Fibroblast of pulmonary artery (primary cell): ENCODE measurements around the gene FMOD.

Experiments used
- DNase-seq: peaks from one replicate; pipeline ENCODE4 v3.0.0-alpha.2; 2010; ENCODE audit warnings: low read depth
- H3K4me3 ChIP-seq: replicated peaks from 2 replicates; pipeline ENCODE4 v1.5.1; 2011; ENCODE audit warnings: low read depth, mild to moderate bottlenecking, control low read depth, low read length, moderate library complexity
- TF ChIP-seq, protein P1 (sequence below): IDR thresholded peaks from 2 replicates; pipeline ENCODE4 v1.5.1; 2011; ENCODE audit warnings: mild to moderate bottlenecking, control low read depth, low read length, inconsistent platforms; ENCODE audit errors: missing control alignments

Gene FMOD

GRCh38 chr1:203327684-203328457 lies 23.1 kb downstream of the FMOD start:
- H3K4me3 ChIP-seq = peak overlapping the region; percentile 52
- TF ChIP-seq, protein P1, sequence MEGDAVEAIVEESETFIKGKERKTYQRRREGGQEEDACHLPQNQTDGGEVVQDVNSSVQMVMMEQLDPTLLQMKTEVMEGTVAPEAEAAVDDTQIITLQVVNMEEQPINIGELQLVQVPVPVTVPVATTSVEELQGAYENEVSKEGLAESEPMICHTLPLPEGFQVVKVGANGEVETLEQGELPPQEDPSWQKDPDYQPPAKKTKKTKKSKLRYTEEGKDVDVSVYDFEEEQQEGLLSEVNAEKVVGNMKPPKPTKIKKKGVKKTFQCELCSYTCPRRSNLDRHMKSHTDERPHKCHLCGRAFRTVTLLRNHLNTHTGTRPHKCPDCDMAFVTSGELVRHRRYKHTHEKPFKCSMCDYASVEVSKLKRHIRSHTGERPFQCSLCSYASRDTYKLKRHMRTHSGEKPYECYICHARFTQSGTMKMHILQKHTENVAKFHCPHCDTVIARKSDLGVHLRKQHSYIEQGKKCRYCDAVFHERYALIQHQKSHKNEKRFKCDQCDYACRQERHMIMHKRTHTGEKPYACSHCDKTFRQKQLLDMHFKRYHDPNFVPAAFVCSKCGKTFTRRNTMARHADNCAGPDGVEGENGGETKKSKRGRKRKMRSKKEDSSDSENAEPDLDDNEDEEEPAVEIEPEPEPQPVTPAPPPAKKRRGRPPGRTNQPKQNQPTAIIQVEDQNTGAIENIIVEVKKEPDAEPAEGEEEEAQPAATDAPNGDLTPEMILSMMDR = peak; percentile 46
- DNase-seq = peak; percentile 53

GRCh38 chr1:203326830-203327683 lies 23.9 kb downstream of the FMOD start:
- DNase-seq = peak; percentile 86
- TF ChIP-seq, protein P1 = no peak
- peak overlapping the region; percentile 52 for H3K4me3 ChIP-seq

- no peak for DNase-seq
- H3K4me3 ChIP-seq = no peak overlapping the region
- TF ChIP-seq, protein P1 = no peak
These were observed 25.4 kb downstream of the FMOD start for GRCh38 chr1:203325418-203326091.

GRCh38 chr1:203325026-203325417 lies 25.9 kb downstream of the FMOD start:
- TF ChIP-seq, protein P1 = no peak
- no peak overlapping the region for H3K4me3 ChIP-seq
- no peak for DNase-seq

DNA sequence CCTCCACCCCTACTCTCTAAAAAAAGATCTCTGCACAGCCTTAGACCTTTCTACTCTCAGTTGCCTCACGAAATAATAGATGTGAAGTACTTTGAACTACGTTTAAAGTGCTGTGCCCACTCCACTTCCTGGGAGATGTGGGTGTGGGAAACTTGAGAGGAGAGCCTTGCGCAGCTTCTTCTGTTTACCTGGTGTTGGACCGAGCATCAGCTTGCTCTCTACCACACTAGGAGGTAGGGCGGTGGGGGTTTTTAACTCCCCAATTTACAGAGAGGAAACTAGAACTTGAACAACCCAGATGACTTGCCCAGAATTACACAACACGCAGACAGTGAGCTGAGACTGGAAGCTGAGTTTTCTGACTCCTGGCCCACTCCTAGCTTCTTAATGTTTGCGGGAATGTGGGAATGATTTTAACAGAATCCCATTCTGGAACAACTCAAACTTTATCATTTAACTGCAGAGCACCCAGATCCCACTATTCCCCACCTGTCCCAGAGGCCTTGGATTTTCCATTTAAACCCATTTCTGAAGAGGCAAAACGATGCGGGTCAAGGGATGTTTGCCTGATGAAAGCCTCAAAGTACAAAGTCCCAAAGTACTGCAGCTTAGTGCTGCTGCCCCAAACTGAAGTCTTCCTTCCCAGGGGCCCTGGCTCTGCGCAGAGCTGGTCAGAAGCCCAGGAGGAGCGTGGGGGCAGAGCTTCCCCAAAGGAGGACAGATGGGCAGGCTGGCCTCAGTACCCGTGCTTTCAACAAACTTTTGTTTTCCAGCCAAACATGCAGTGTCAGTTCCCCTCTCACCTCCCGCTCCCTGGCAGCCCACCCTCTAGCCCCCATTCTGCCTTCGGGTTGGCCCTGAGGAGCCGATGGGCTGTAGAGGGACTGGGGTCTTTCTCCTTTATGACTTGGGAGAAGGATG lies 26.6 kb downstream of the FMOD start:
- no peak overlapping the region for H3K4me3 ChIP-seq
- DNase-seq = no peak
- TF ChIP-seq, protein P1 = no peak

GRCh38 chr1:203323587-203323986 lies 27.3 kb downstream of the FMOD start:
- TF ChIP-seq, protein P1 = no peak
- DNase-seq = no peak
- H3K4me3 ChIP-seq = no peak overlapping the region
